ENCODE measurements around the gene OR10AG1. TPM values are rescaled to one million over a fixed set of nuclear protein-coding genes. Genes with fewer than 3 reads are reported as not detected.

OR10AG1 gene
- total RNA-seq, 1 donor from 2014 or later = not detected

Other genes with a start within 250 kb of the OR10AG1 start
- gene OR5D13, start 196.5 kb downstream of the OR10AG1 start, total RNA-seq = not detected in 2 replicates
- gene OR5D14, start 174.4 kb downstream of the OR10AG1 start, total RNA-seq = not detected in 2 replicates
- not detected in 2 replicates for gene OR5L1, start 158.6 kb downstream of the OR10AG1 start, total RNA-seq
- not detected in 2 replicates for gene OR5D18, start 150.3 kb downstream of the OR10AG1 start, total RNA-seq
- not detected in 2 replicates for gene OR5L2, start 142.7 kb downstream of the OR10AG1 start, total RNA-seq
- gene OR5D16, start 131.2 kb downstream of the OR10AG1 start, total RNA-seq = not detected in 2 replicates
- not detected in 2 replicates for gene TRIM51, start 86.6 kb downstream of the OR10AG1 start, total RNA-seq
- not detected in 2 replicates for gene OR5W2, start 55.4 kb downstream of the OR10AG1 start, total RNA-seq
- gene OR5I1, start 33.5 kb downstream of the OR10AG1 start, total RNA-seq = not detected in 2 replicates
- not detected in 2 replicates for gene OR5F1, start 24.7 kb upstream of the OR10AG1 start, total RNA-seq
- gene OR5AS1, start 57.7 kb upstream of the OR10AG1 start, total RNA-seq = not detected in 2 replicates
- gene OR8I2, start 123.4 kb upstream of the OR10AG1 start, total RNA-seq = not detected in 2 replicates
- not detected in 2 replicates for gene OR8H2, start 133.7 kb upstream of the OR10AG1 start, total RNA-seq
- not detected in 2 replicates for gene OR8H3, start 152.4 kb upstream of the OR10AG1 start, total RNA-seq
- not detected in 2 replicates for gene OR8J3, start 170.3 kb upstream of the OR10AG1 start, total RNA-seq
- gene OR8K5, start 190.4 kb upstream of the OR10AG1 start, total RNA-seq = not detected in 2 replicates
- not detected in 2 replicates for gene OR5J2, start 206.7 kb upstream of the OR10AG1 start, total RNA-seq